TTC549 (cell line): Measurements from ENCODE around the gene DNAJC15.

Source experiments
- FAIRE-seq: peaks from 2 replicates; lab custom pipeline; 2012; peaks lifted over from hg19 to GRCh38; lab: Jason Lieb, UNC

Gene DNAJC15

GRCh38 chr13:43086181-43086580, 62.8 kb downstream of the DNAJC15 start:
- FAIRE-seq: no peak

GRCh38 chr13:43088093-43088511, 64.7 kb downstream of the DNAJC15 start:
- no peak for FAIRE-seq

- no peak for FAIRE-seq
These were observed 66.6 kb downstream of the DNAJC15 start for GRCh38 chr13:43089912-43090498.

- no peak for FAIRE-seq
These were observed 71.5 kb downstream of the DNAJC15 start for GRCh38 chr13:43094901-43095300.

GRCh38 chr13:43095771-43096719, 72.7 kb downstream of the DNAJC15 start:
- FAIRE-seq: no peak

GRCh38 chr13:43100667-43101066, 77.3 kb downstream of the DNAJC15 start:
- no peak for FAIRE-seq

- no peak for FAIRE-seq
These were observed 78.9 kb downstream of the DNAJC15 start for GRCh38 chr13:43102304-43102703.

- FAIRE-seq: no peak
These were observed 84.4 kb downstream of the DNAJC15 start for GRCh38 chr13:43107780-43108179.

- no peak for FAIRE-seq
These were observed 86.7 kb downstream of the DNAJC15 start for GRCh38 chr13:43110036-43110435.

GRCh38 chr13:43110658-43111057, 87.3 kb downstream of the DNAJC15 start:
- no peak for FAIRE-seq

GRCh38 chr13:43111559-43112400, 88.4 kb downstream of the DNAJC15 start:
- no peak for FAIRE-seq

GRCh38 chr13:43113603-43114002, 90.2 kb downstream of the DNAJC15 start:
- FAIRE-seq: no peak

GRCh38 chr13:43114504-43114903, 91.1 kb downstream of the DNAJC15 start:
- no peak for FAIRE-seq

- no peak for FAIRE-seq
These were observed 91.8 kb downstream of the DNAJC15 start for GRCh38 chr13:43115141-43115540.

GRCh38 chr13:43116242-43116641, 92.9 kb downstream of the DNAJC15 start:
- FAIRE-seq: no peak

GRCh38 chr13:43118521-43118920, 95.1 kb downstream of the DNAJC15 start:
- FAIRE-seq: no peak

GRCh38 chr13:43119206-43119605, 95.8 kb downstream of the DNAJC15 start:
- no peak for FAIRE-seq

GRCh38 chr13:43122791-43123190, 99.4 kb downstream of the DNAJC15 start:
- no peak for FAIRE-seq

- no peak for FAIRE-seq
These were observed 100.5 kb downstream of the DNAJC15 start for GRCh38 chr13:43123856-43124255.

GRCh38 chr13:43124490-43124889, 101.1 kb downstream of the DNAJC15 start:
- FAIRE-seq: no peak

GRCh38 chr13:43126420-43126819, 103.0 kb downstream of the DNAJC15 start:
- no peak for FAIRE-seq

- FAIRE-seq: no peak
These were observed 103.9 kb downstream of the DNAJC15 start for GRCh38 chr13:43127103-43127798.
